CD4-positive, alpha-beta T cell treated with Interleukin-17A for 1 hour (primary cell): Measurements from ENCODE around the gene CAGE1.

Experiments
- DNase-seq: peaks from one replicate; pipeline ENCODE4 v3.0.0-alpha.2; 2020

Gene CAGE1

DNA sequence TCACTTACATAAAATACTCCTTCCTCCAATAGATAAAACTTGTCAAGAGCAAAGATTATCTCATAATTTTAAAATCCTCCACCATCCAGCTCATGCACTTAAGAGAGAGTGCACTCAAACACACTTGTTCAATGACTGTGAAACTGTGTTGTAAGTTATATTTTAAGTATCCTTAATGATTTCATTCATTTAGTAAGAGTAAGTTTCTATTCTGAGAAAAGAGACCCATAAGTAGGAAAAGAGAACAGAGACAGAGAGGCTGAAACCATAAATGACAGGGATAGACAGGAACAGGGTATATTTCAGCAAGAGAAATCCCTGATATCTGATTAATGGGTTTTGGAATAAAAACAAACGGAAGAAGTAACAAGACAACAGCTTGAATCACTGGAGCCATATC lies 84.7 kb downstream of the CAGE1 start:
- no peak for DNase-seq

- DNase-seq, result no peak
Observed at GRCh38 chr6:7301702-7302101, 87.8 kb downstream of the CAGE1 start.

- no peak for DNase-seq
Observed at GRCh38 chr6:7300926-7301325, 88.6 kb downstream of the CAGE1 start.

DNA sequence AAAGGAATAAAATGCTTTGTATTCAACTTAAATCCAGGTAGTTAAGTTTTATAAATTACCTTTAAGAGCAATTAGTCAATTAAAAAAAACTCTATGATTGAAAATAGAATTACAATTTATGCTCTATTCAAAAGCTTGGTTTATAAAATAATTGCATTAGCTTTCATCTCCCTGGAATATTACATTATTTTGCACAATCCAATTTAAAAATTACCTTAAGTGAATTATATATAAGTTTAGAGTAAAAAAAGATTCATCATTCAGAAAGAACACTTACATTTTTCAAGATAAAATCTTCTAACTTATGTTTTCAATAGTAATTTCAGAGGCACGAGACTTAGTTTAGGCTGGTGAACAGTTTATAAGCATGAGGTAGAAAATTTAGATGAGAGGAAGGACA lies 91.4 kb downstream of the CAGE1 start:
- no peak for DNase-seq

- DNase-seq, result no peak
Observed at GRCh38 chr6:7296602-7297001, 92.9 kb downstream of the CAGE1 start.

GRCh38 chr6:7295916-7296315 lies 93.6 kb downstream of the CAGE1 start:
- no peak for DNase-seq

GRCh38 chr6:7292596-7293255 lies 96.8 kb downstream of the CAGE1 start:
- no peak for DNase-seq

GRCh38 chr6:7290079-7290478 lies 99.5 kb downstream of the CAGE1 start:
- DNase-seq, result no peak

DNA sequence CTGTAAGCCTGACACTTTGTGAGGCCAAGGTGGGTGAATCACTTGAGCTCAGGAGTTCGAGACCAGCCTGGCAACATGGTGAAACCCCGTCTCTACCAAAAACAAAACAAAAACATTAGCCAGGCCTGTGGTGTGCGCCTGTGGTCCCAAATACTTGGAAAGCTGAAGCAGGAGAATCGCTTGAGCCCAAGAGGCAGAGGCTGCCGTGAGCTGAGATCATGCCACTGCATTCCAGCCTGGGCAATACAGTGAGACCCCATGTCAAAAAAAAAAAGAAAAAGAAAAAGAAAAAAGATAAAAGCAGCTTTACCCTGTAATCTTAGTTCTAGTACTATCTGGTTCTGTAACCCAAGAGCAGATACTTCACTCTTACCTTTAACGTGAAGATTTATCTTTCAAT lies 104.1 kb downstream of the CAGE1 start:
- DNase-seq, result no peak

GRCh38 chr6:7283676-7284075 lies 105.9 kb downstream of the CAGE1 start:
- no peak for DNase-seq

- no peak for DNase-seq
Observed at GRCh38 chr6:7282097-7282906, 107.2 kb downstream of the CAGE1 start.
